Common myeloid progenitor, CD34-positive (primary cell): ENCODE measurements around the gene ABLIM2.

Experiments used
- CTCF ChIA-PET: fragments of 350-600 bp; sonication (Branson Sonifier 250); formaldehyde crosslinking; loops from one replicate; lab custom pipeline; 2021; ENCODE audit warnings: antibody characterized with exemption; lab: Charles Lee
- POLR2A ChIA-PET: fragments of 350-600 bp; sonication (Branson Sonifier 250); formaldehyde crosslinking; loops from one replicate; lab custom pipeline; 2021; ENCODE audit warnings: antibody characterized with exemption; lab: Charles Lee
- DNase-seq, 3 donors: peaks; one replicate each; pipeline versions ENCODE4 v3.0.0 to v3.0.0-alpha.2; 2013
- H3K27ac ChIP-seq, 2 experiments: 1 replicate in 1 of 2; 2 replicates in 1 of 2; pipeline ENCODE4 v1.7.0; 2013; ENCODE audit warnings: inconsistent platforms in 2 of 2, low read length in 2 of 2, mild to moderate bottlenecking in 2 of 2, low read depth in 1 of 2, moderate library complexity in 1 of 2; ENCODE audit not compliant: severe bottlenecking in 2 of 2, insufficient read depth in 1 of 2, poor library complexity in 1 of 2
- H3K27me3 ChIP-seq, 5 experiments: replicated peaks in 2 of 5; 1 replicate in 3 of 5; 2 replicates in 2 of 5; pipeline versions ENCODE4 v1.6.1 to v1.7.0; 2013; ENCODE audit warnings: low read length in 4 of 5, mild to moderate bottlenecking in 2 of 5, moderate library complexity in 2 of 5, inconsistent platforms in 1 of 5; ENCODE audit not compliant: insufficient read depth in 5 of 5, control insufficient read depth in 4 of 5
- H3K36me3 ChIP-seq, 4 experiments: 1 replicate in 2 of 4; 2 replicates in 2 of 4; pipeline versions ENCODE4 v1.6.1 to v1.7.0; 2013; ENCODE audit warnings: low read length in 3 of 4, control low read depth in 1 of 4, mild to moderate bottlenecking in 1 of 4; ENCODE audit not compliant: control insufficient read depth in 4 of 4, insufficient read depth in 4 of 4
- H3K4me1 ChIP-seq, 4 experiments: 1 replicate in 3 of 4; 2 replicates in 1 of 4; pipeline versions ENCODE4 v1.6.1 to v1.7.1; 2013; ENCODE audit warnings: low read length in 3 of 4, mild to moderate bottlenecking in 3 of 4, control low read depth in 1 of 4, inconsistent platforms in 1 of 4, moderate library complexity in 1 of 4; ENCODE audit not compliant: control insufficient read depth in 4 of 4, insufficient read depth in 4 of 4; ENCODE audit errors: control extremely low read depth in 1 of 4
- H3K4me3 ChIP-seq, 7 experiments: 1 replicate in 4 of 7; 2 replicates in 3 of 7; pipeline versions ENCODE4 v1.5.1 to v1.7.0; 2013; ENCODE audit warnings: mild to moderate bottlenecking in 7 of 7, low read length in 6 of 7, moderate library complexity in 6 of 7, inconsistent platforms in 2 of 7, low read depth in 2 of 7, control low read depth in 1 of 7; ENCODE audit not compliant: insufficient read depth in 4 of 7, control insufficient read depth in 1 of 7; ENCODE audit errors: extremely low read depth in 1 of 7
- H3K9me3 ChIP-seq, 5 experiments: 1 replicate in 4 of 5; 2 replicates in 1 of 5; pipeline versions ENCODE4 v1.6.1 to v1.7.1; 2013; ENCODE audit warnings: low read length in 4 of 5, mild to moderate bottlenecking in 2 of 5, inconsistent platforms in 1 of 5, low read depth in 1 of 5, moderate library complexity in 1 of 5; ENCODE audit not compliant: control insufficient read depth in 4 of 5, insufficient read depth in 2 of 5; ENCODE audit errors: control extremely low read depth in 1 of 5
- WGBS: methylation state at CpG from one replicate; pipeline ENCODE4 v1.1.5; 2013; ENCODE audit not compliant: insufficient coverage; 5-methylcytosine and 5-hydroxymethylcytosine counted together

ABLIM2 gene

GRCh38 chr4:8203052-8203401 lies 44.4 kb upstream of the ABLIM2 start:
- Histone ChIP-seq H3K27ac (no peak overlapping the region), H3K36me3 (peaks cover 0 to 22% (median 6%) of the 10 kb centered on the region in 4 experiments), H3K27me3 (no peaks in the 10 kb centered on the region), H3K4me1 (peaks cover 8 to 99% (median 98%) of the 10 kb centered on the region in 4 experiments), H3K9me3 (no peaks in the 10 kb centered on the region), H3K4me3 (peak overlapping the region in 5 of 7 experiments; percentile 20 to 88 (median 81))
- ChIA-PET POLR2A (interaction anchor here (0.8 to 1.5 kb wide), 2 partner anchors 13 to 24 kb away, joined by 3 to 4 read pairs; no protein-coding TSS in a partner anchor), CTCF (interaction anchor here (1.0 to 2.3 kb wide), 8 partner anchors 9 to 38 kb away, joined by 3 to 18 read pairs (median 5); no protein-coding TSS in a partner anchor)
- DNase-seq = peak in 1 of 3 donors; percentile 37
- 34% methylated on average over 4 of the region's 7 CpGs for WGBS

- Histone ChIP-seq H3K4me1 (peaks cover 8 to 100% (median 98%) of the 10 kb centered on the region in 4 experiments), H3K27me3 (no peaks in the 10 kb centered on the region), H3K27ac (no peak overlapping the region), H3K4me3 (peak overlapping the region; percentile 10 to 88 (median 80)), H3K9me3 (no peaks in the 10 kb centered on the region), H3K36me3 (peaks cover 0 to 16% (median 3%) of the 10 kb centered on the region in 4 experiments)
- DNase-seq = peak in 1 of 3 donors; percentile 44
- ChIA-PET POLR2A (interaction anchor here (0.8 to 1.8 kb wide), 3 partner anchors 11 to 25 kb away, joined by 3 to 5 read pairs (median 4); no protein-coding TSS in a partner anchor), CTCF (interaction anchor here (0.9 to 2.3 kb wide), 12 partner anchors 9 to 69 kb away, joined by 3 to 18 read pairs (median 4); no protein-coding TSS in a partner anchor)
- WGBS = 59% methylated on average over 12 of the region's 21 CpGs
Observed at GRCh38 chr4:8202108-8203051, 43.8 kb upstream of the ABLIM2 start.

GRCh38 chr4:8201321-8201781 lies 42.7 kb upstream of the ABLIM2 start:
- peak; percentile 66 to 93 (median 91) for DNase-seq
- ChIA-PET CTCF (interaction anchor here (0.5 to 2.3 kb wide), 6 partner anchors 11 to 691 kb away, joined by 3 to 18 read pairs (median 4); no protein-coding TSS in a partner anchor), POLR2A (interaction anchor here (0.6 to 1.8 kb wide), 3 partner anchors 10 to 374 kb away, joined by 3 to 5 read pairs (median 3); no protein-coding TSS in a partner anchor)
- Histone ChIP-seq H3K27ac (peak overlapping the region; percentile 59 to 81), H3K9me3 (no peaks in the 10 kb centered on the region), H3K4me1 (peaks cover 4 to 100% (median 94%) of the 10 kb centered on the region in 4 experiments), H3K27me3 (no peaks in the 10 kb centered on the region), H3K4me3 (peak overlapping the region in 6 of 7 experiments; percentile 52 to 88 (median 80)), H3K36me3 (peaks cover 0 to 9% (median 1%) of the 10 kb centered on the region in 4 experiments)
- WGBS = 0% methylated on average over 3 of the region's 9 CpGs

- Histone ChIP-seq H3K27ac (peak overlapping the region; percentile 59 to 81), H3K4me3 (peak overlapping the region; percentile 42 to 88 (median 80)), H3K4me1 (peaks cover 4 to 100% (median 86%) of the 10 kb centered on the region in 4 experiments), H3K27me3 (no peaks in the 10 kb centered on the region), H3K9me3 (no peaks in the 10 kb centered on the region), H3K36me3 (peaks cover 0 to 9% (median 1%) of the 10 kb centered on the region in 4 experiments)
- WGBS = 5% methylated on average over 24 of the region's 30 CpGs
- peak in 2 of 3 donors; percentile 38 to 55 for DNase-seq
- POLR2A ChIA-PET = interaction anchor here (1.3 to 1.8 kb wide), 2 partner anchors 9 to 21 kb away, joined by 4 to 5 read pairs; no protein-coding TSS in a partner anchor
- CTCF ChIA-PET = interaction anchor here (1.8 to 4.7 kb wide), 3 partner anchors 10 to 26 kb away, joined by 4 to 32 read pairs (median 12); no protein-coding TSS in a partner anchor
Observed at GRCh38 chr4:8200302-8200975, 41.8 kb upstream of the ABLIM2 start.

- 6% methylated on average over 23 of the region's 26 CpGs for WGBS
- H3K4me3 ChIP-seq = peak overlapping the region; percentile 42 to 88 (median 80)
- H3K36me3 ChIP-seq = peaks cover 0 to 6% (median 1%) of the 10 kb centered on the region in 4 experiments
- POLR2A ChIA-PET = interaction anchor here (1.0 to 1.3 kb wide), 2 partner anchors 20 to 22 kb away, joined by 4 to 5 read pairs; no protein-coding TSS in a partner anchor
- H3K27ac ChIP-seq = peak overlapping the region; percentile 46 to 81
- H3K4me1 ChIP-seq = peaks cover 4 to 96% (median 80%) of the 10 kb centered on the region in 4 experiments
- no peaks in the 10 kb centered on the region for H3K27me3 ChIP-seq
- DNase-seq = peak in 2 of 3 donors; percentile 58 to 59
- CTCF ChIA-PET = interaction anchor here (1.4 to 10.0 kb wide), 6 partner anchors 10 to 204 kb away, joined by 4 to 116 read pairs (median 8); no protein-coding TSS in a partner anchor
- no peaks in the 10 kb centered on the region for H3K9me3 ChIP-seq
Observed at GRCh38 chr4:8199594-8200301, 41.1 kb upstream of the ABLIM2 start.
